Measurements from ENCODE around the gene UBAP2L.
"Not testable (repeated sequence)": the region's sequence is repeated elsewhere in the genome, so short reads cannot be mapped to it uniquely, and the experiment has no call there.

The UBAP2L gene

DNA sequence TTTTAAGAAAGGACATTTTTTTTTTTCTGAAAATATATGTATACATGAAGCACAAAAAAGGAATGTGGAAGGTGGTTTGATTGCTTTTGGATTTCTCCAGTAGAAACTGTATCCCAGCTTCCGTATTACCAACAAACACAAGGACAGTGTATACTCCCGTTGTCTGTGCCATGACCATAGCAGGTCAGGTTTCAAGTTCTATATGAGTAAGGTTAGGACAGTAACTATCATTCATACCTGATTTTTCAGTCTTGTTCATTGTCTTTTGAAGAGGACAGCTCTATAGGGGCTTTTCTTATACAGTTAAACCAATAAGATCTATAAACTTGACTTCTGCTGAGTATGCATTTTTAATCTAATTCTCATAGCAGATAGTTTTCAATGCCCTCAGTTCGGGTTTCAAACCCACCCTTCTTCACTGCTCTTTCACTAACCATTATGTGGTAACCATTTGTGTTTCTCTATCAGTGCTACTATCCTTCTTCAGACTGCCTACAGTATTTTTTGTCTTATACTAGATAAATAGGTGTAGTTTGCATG, 19.6 kb downstream of the UBAP2L start:
- DNase-seq (ENCODE audit: low spot score), result no peak

DNA sequence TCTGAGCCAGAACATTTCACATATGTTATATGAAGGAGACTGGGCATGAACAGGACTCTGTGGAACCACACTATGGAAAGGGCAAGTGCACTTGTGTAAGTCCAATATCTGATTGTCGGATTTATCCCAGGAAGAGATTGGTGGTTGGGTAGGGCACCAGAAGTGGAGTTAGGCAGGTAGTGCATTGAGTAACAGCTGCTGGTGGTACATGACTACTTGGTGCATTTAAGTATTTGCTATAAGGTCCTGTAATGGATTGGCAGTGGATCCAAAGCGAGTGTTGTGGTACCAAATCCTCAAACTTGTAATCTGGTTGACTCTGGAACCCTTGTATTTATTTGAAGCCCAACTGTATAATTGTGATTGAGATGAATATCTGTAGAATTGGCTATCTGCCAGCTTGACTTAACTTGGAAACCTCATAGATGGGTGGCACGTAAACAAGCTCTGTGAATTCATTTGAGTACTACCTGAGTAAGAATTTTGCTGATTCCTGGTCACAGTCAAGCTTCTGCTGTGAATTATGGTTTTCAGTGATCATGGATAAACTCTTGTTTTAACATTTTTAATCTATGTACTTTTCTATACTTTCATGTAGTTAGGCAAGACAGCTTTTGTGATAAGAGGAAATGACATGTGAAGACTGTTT, 21.1 kb downstream of the UBAP2L start:
- DNase-seq (ENCODE audit: low spot score), result no peak

DNA sequence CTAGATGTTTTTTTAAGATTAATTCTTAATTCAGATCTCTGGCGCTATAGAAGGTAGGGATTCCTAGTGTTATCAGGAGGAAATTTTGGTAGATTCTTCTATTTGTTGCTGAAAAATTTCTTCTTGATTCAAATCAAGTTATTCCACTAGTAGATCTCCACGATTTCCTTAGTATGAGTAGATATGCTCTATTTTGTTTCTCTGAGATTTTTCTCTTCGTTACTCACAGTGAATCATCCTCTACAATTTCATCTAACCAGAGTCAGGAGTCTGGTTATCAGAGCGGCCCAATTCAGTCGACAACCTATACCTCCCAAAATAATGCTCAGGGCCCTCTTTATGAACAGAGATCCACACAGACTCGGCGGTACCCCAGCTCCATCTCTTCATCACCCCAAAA, 32.9 kb downstream of the UBAP2L start:
- no peak for DNase-seq (ENCODE audit: low spot score)

DNA sequence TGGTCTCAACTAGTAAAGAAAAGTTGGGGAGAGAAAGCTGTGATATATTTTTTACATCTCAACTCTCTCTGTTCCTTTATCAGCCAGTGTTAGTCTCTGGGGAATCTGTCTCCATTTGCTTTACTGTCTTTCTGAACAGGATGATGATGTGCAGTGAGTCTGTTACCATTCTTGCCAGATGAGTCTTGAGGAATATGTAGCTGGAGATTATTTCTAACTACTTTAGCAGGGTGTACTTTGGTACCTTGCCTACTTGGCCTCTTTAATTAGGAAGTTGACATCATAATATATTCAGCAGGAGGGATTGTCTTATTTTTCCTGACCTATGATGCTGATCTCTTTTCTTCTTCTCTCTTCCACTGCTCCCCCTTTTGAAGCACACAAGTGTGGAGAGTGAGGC, 35.9 kb downstream of the UBAP2L start:
- no peak for DNase-seq (ENCODE audit: low spot score)

DNA sequence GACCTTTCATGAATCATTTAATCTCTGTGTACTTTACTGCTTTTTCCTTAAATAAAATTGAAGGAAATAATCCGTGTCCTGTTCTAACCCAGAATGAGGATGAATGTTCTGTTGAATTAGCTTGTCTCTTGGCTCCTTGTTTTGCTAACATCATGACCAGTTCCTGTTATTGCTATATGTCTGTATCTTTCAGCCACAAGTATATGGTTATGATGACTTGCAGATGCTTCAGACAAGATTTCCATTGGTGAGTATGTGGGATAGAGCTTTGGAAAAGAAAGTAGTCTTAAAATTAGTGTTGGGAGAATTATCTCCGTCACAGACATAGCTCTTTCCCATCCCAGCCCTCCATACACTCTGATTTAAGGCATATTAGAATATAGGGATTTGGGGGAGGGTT, 38.0 kb downstream of the UBAP2L start:
- DNase-seq (ENCODE audit: low spot score), result no peak

DNA sequence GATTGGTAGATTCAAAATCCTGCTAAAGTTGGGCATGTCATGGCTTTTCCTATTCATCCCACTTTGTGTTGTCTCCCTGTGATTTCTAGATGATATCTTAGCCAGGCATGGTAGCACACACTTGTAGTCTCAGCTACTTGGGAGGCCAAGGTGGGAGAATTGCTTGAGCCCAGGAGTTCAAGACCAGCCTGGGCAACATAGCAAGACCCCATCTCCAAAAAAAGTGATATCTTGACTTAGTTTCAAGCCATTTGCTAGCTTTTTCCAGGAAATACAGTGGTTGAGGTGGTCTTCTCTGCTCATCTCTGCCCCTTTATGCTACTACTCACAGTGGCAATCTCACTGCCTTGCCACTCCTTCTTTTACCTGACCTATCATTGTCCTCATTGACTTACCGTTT, 39.4 kb downstream of the UBAP2L start:
- DNase-seq (ENCODE audit: low spot score), result no peak

DNA sequence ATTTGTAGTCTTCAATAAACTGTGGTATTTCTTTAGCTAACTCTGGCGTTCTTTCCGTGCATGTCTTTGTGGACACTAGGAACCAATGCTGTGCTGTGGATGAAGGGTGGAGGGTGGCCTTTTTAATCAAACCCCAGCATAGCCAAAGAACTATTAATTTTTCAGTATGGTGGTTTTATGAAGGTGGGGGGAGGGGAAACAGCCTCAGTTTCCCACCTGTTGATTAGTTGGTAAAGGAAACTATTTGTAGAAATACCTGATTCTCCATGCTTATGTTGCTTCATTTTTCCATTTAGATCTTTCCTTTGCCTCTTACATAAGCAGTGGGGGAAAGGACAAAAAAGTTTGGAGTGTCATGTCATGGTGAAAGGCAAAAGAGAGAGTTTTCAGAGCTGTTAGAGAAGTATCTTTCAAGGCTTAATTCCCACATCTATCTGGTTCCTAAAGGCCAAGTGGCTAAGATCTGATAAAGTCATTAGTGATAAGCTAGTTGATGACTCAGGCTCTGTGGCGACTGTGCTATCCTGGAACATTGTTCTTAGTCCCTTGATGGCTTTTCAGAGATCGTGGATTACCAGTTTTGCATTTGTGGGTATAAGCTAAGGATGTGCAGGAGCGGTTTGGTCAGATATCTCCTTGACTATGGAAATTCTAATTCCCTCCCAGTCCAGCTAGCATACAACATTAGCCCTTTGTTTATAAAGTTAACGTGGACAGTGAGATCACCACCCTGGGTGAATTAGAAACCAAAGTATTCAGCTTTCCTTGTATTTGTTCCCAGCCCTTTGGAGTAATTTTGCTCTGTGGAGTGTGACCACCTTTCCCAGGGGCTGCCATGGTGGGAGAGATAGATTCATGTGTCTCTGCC, 42.9 kb downstream of the UBAP2L start:
- DNase-seq (ENCODE audit: low spot score), result no peak

DNA sequence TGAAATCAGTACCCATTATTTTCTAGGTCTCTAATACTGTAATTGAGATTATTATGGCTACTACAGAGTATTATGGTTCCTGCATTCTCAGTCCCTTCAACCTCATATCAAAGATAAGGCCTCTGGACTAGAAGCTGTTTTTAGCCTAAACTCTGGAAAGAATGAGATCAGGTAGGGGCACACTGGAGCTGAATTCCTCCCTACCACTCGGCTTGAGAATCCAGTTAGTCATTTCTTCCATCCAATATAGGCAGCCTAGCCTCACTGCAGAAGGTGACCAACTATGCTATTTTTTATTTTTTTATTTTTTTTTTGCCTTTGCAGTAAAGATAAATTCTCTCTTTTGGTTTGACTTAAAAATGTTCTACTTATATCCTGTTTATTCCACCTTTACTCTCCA, 43.7 kb downstream of the UBAP2L start:
- DNase-seq (ENCODE audit: low spot score), result no peak

DNA sequence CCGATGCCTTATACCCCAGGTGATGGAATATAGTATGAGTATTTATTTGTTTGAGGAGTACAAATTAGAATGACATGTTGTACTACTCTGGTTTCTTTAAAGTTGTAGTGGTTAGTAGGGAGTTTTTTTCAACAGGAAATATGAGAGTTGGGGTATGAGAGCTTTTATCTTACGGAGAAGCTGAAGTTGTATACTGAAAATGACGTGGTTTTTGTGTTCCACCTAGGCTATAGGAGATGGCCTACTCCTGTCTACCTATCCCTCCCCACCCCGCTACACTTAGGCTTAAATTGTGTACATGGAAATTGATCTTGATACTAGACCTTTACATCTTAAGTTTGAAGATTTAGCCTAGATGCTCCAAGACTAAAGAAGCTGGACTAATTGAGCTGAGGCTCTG, 44.8 kb downstream of the UBAP2L start:
- DNase-seq (ENCODE audit: low spot score), result no peak

DNA sequence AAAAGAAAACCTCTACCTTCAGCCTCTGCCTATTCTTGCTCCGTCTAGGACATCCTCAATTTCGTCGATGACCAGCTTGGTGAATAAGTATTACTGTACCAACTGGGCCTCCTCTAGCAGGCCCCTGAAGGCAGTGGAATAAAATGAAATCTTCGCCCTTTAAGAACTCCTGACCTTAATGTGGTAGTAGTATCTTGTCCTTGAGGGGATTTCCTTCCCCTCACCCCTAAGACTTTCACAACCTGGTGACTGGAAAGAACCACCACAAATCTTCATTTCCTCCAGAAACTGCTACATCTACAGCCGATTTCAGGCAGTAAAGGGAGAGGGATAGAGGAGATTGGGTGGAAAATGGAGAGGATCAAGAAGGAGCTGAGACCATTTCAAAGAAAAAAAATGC, 50.1 kb downstream of the UBAP2L start:
- DNase-seq (ENCODE audit: low spot score), result no peak

DNA sequence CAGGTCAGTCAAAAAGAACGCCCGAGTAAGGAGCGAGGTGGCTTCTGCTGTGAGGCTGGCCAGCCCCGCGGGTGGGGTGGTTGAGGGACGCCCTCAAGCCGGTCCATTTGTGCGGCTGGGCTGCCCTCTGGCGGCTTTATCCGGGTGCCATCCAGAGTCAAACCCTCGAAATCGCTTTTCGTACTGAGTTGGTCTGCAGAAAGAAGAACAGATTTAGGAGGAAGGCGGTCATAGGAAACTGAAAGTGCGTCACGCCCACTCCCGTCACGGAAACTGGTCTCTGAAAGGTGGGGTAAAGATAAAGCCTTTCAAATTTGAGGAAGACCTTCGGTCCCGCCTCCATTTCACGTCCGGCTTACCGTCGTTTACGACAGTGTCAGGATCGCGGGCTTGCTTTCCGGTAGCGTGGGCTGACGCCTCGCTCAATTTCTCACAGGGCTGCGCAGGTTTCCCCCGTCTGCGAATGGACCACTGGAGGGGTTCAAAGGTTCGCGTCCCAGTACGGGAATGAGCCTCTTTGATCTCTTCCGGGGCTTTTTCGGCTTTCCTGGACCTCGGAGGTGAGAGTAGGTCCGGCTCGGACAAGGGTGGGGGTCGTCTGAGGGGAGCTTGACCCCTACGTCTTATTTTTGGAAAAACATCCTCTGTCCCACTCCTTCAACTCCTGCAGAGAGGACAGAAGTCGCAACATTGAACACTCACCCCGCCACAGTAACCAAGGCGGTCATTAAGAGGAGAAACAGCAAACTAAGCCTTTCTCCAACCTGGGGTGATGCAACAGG, 51.7 kb downstream of the UBAP2L start, which contains the start of gene HAX1:
HAX1 (plus strand) TSS at position 413 of the 782 bp plus-strand sequence; CDS start at position 508, 95 bp downstream.
- peak; percentile 89 for DNase-seq (ENCODE audit: low spot score)

DNA sequence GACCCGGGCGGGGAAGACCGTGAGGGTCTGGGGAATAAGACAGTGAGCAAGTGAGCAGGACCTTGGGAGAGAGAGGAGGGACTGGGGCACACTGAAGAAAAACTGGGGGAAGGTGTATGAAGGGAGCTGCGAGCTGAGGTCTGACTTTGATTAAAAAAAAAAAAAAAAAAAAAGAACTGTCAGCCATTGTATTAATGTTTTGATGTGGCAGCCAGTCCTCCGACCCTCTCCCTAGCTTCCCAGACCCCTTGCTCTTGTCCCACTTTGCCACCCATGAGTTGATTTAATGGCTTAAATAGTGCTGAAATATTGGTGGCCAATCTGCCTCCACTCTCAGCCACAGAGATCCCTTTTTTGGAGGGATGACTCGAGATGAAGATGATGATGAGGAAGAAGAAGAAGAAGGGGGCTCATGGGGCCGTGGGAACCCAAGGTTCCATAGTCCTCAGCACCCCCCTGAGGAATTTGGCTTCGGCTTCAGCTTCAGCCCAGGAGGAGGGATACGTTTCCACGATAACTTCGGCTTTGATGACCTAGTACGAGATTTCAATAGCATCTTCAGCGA, 52.3 kb downstream of the UBAP2L start:
- DNase-seq (ENCODE audit: low spot score), result no peak

DNA sequence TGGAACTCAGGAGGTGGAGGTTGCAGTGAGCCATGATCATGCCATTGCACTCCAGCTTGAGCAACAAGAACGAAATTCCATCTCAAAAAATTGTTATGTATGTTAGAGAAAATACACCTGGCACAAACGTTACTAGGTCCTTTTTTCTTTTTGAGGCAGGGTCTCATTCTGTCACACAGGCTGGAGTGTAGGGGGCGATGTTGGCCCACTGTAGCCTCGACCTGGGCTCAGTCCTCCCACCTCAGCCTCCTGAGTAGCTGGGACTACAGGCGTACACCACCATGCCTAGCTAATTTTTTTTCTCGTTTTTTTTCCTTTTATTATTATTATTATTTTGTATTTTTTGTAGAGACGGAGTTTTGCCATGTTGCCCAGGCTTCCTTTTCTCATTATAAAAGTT, 56.0 kb downstream of the UBAP2L start:
- no peak for DNase-seq (ENCODE audit: low spot score)

DNA sequence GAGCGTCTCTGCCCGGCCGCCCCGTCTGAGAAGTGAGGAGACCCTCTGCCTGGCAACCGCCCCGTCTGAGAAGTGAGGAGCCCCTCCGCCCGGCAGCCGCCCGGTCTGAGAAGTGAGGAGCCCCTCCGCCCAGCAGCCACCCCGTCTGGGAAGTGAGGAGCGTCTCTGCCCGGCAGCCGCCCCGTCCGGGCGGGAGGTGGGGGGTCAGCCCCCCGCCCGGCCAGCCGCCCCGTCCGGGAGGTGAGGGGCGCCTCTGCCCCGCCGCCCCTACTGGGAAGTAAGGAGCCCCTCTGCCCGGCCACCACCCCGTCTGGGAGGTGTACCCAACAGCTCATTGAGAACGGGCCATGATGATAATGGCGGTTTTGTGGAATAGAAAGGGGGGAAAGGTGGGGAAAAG, 66.8 kb downstream of the UBAP2L start:
- not testable (repeated sequence) for DNase-seq (ENCODE audit: low spot score)

DNA sequence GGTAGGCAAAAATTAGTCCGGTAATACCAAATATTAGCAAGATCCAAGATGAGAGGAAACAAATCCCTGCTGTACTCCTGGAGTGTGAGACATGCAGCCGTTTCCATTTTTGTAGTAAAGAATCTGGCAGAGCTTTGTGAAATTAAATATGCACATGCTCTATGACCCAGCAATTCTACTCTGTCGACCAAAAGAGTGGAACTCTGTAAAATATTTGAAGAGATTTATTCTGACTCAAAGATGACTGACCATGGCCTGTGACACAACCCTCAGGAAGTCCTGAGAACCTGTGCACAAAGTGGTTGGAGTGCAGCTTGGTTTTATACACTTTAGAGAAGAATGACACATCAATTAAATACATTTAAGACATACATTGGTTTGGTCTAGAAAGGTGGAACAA, 67.9 kb downstream of the UBAP2L start:
- no peak for DNase-seq (ENCODE audit: low spot score)

DNA sequence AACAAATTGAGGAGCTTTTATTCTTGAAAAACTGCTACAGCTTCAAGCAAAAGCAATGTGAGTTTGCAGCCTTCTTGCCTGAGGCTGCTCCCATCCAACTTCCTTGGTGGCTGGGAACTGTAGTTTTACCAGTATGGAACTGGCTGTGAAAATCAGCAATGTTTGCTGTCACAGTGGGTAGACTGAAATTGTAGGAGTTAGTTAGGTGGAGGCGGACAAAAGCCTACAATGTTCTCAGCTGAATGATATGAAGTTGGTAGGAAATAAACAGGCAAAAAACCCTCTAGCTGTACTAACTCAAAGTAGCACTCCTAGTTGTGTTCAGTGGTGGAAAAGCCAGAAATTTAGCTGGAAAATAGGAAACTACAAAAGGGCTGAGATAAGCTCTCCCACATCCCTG, 70.2 kb downstream of the UBAP2L start:
- DNase-seq (ENCODE audit: low spot score), result no peak

DNA sequence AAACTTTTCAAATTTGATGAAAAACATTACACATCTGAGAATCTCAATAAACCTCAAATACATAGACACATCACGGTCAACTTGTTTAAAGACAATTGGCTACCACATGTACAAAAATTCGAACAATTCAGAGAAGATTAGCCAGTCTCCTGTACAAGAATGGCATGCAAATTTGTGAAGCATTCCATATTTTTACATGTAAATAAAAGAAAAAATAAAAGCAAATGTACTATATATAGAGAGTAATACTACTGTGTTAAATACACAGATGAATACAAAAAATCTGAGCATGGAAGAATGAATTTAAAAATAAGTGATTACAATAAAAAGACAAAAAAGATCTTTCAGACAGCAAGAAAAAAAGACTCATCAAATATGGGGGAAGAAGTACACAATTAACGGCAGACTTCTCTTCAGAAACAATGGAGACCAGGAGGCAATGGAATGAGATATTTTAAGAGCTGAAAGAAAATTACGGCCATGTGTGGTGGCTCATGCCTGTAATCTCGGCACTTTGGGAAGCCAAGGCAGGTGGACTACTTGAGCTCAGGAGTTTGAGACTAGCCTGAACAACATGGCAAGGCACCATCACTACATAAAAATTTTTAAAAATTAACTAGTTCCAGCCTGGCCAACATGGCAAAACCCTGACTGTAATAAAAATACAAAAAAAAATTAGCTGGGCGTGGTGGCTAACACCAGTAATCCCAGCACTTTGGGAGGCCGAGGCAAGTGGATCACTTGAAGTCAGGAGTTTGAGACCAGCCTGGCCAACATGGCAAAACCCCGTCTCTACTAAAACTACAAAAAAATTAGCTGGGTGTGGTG, 74.9 kb downstream of the UBAP2L start:
- DNase-seq (ENCODE audit: low spot score), result no peak

DNA sequence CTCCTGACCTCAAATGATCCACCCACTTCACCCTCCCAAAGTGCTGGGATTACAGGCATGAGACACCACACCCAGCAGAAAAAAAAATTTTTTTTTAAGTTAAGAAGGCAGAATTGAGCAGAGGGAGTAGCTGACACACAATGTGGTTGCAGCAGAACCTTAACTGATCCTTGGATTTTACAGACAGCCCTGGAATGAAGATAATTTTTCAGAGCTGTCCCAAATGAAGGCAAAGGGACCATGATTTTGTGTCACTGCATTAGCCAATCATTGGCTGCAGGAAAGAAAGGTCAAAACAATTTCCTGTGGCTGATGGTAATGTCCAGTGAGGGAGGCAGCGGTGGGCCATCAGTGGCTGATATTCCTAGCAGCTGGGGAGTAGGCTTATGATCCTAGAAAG, 80.8 kb downstream of the UBAP2L start:
- no peak for DNase-seq (ENCODE audit: low spot score)

DNA sequence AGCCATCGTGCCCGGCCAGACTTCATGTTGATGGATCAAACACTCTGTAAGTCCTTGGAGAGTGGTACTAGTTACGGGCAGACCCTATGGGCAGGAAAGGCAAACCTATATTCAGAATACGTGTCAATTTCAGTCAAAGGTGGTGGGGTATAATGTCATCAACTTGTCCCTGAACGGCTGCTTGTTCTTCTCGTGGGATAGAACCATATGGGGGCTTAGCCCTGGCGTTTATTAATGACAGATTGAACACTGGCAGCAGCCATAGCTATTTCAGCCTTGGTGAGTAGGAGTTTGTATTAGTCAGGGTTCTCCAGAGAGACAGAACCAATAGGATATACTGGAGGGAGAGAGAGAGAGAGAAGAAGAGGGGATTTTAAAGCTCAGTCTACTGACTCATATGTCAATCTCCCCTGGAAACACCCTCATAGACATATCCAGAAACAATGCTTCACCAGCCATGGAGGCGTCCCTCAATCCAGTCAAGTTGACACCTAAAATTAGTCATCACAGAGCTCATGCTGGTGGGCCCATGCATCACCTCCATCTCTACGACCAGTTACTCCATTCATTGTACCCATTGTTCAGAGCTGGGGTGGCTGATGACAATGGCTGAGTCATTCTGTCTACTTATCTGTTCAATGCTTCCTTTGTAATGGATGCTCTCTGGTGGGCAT, 84.0 kb downstream of the UBAP2L start:
- DNase-seq (ENCODE audit: low spot score), result no peak

DNA sequence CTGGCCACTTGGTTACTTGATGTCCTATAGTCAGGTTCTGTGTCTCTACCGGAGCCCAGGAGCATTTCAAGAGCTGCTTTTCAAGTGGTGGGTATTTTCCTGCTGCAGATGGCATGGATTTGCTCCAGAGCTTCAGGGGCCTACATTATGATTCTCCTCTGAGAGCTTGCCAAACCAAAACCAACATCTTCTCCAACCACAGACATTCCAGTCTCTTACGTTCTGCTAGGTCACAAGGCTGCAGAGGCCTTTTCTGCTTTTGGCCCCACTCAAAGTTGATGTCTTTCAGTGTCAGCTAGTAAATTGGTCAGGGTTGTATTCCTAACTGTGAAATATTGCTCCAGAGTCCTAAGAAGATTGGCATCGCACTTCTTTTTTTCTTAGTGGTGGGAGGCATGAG, 85.4 kb downstream of the UBAP2L start:
- DNase-seq (ENCODE audit: low spot score), result no peak
